Measurements from ENCODE around the gene ANKDD1A. TPM values are rescaled to one million over a fixed set of nuclear protein-coding genes. Genes with fewer than 3 reads are reported as not detected.

ANKDD1A gene
- total and polyA plus RNA-seq, 2 donors (not counting 1 experiment from before 2014, with no cell fraction given) = 8.2 to 13.2 TPM

- Histone ChIP-seq H4K20me1 (ENCODE audit: control insufficient read depth, extremely low read depth, insufficient read depth, low read length) (no peaks in the 10 kb centered on the region), H3K4me3 (replicated peaks in 1 of 4; ENCODE audit: control extremely low read depth in 1 of 4, insufficient read depth in 1 of 4, low read depth in 3 of 4, low read length in 4 of 4) (no peak overlapping the region), H3K9me3 (ENCODE audit: control insufficient read depth, insufficient read depth, low read depth, low read length) (no peaks in the 10 kb centered on the region), H3K36me3 (ENCODE audit: control insufficient read depth, insufficient read depth, low read length) (peaks cover 6% of the 10 kb centered on the region), H3K27ac (ENCODE audit: insufficient read depth, low read length) (no peak overlapping the region), H3K9ac (ENCODE audit: insufficient read depth, low read length) (no peak overlapping the region), H3K4me1 (ENCODE audit: control insufficient read depth, extremely low read depth, insufficient read depth, low read length) (no peaks in the 10 kb centered on the region), H3K79me2 (ENCODE audit: control insufficient read depth, insufficient read depth, low read length) (no peaks in the 10 kb centered on the region), H2AFZ (ENCODE audit: low read length) (no peak overlapping the region), H3K4me2 (ENCODE audit: extremely low read depth, insufficient read depth, low read length) (no peak overlapping the region), H3K27me3 (ENCODE audit: control insufficient read depth, insufficient read depth, low read length) (no peaks in the 10 kb centered on the region)
- no peak for TF ChIP-seq EZH2 (IDR thresholded peaks at IDR 0.05; ENCODE audit: low read length, missing control alignments)
- TF ChIP-seq CTCF (conservative IDR thresholded peaks at IDR 0.05 in 1 of 2, IDR thresholded peaks at IDR 0.05 in 1 of 2; ENCODE audit: low read depth in 1 of 2, low read length in 2 of 2) = no peak
- no peak for DNase-seq (ENCODE audit: low read depth in 2 of 2)
These were observed 47.4 kb downstream of the ANKDD1A start for GRCh38 chr15:64959128-64959527.

GRCh38 chr15:64960153-64960552 is 48.5 kb downstream of the ANKDD1A start:
- DNase-seq (ENCODE audit: low read depth in 2 of 2) = no peak
- Histone ChIP-seq H3K4me3 (replicated peaks in 1 of 4; ENCODE audit: control extremely low read depth in 1 of 4, insufficient read depth in 1 of 4, low read depth in 3 of 4, low read length in 4 of 4) (no peak overlapping the region), H4K20me1 (ENCODE audit: control insufficient read depth, extremely low read depth, insufficient read depth, low read length) (no peaks in the 10 kb centered on the region), H3K4me2 (ENCODE audit: extremely low read depth, insufficient read depth, low read length) (no peak overlapping the region), H2AFZ (ENCODE audit: low read length) (no peak overlapping the region), H3K79me2 (ENCODE audit: control insufficient read depth, insufficient read depth, low read length) (no peaks in the 10 kb centered on the region), H3K9ac (ENCODE audit: insufficient read depth, low read length) (no peak overlapping the region), H3K36me3 (ENCODE audit: control insufficient read depth, insufficient read depth, low read length) (peaks cover 11% of the 10 kb centered on the region), H3K27ac (ENCODE audit: insufficient read depth, low read length) (no peak overlapping the region), H3K27me3 (ENCODE audit: control insufficient read depth, insufficient read depth, low read length) (no peaks in the 10 kb centered on the region), H3K4me1 (ENCODE audit: control insufficient read depth, extremely low read depth, insufficient read depth, low read length) (no peaks in the 10 kb centered on the region), H3K9me3 (ENCODE audit: control insufficient read depth, insufficient read depth, low read depth, low read length) (no peaks in the 10 kb centered on the region)
- TF ChIP-seq CTCF (conservative IDR thresholded peaks at IDR 0.05 in 1 of 2, IDR thresholded peaks at IDR 0.05 in 1 of 2; ENCODE audit: low read depth in 1 of 2, low read length in 2 of 2) = no peak
- no peak for TF ChIP-seq EZH2 (IDR thresholded peaks at IDR 0.05; ENCODE audit: low read length, missing control alignments)

GRCh38 chr15:64961013-64961412 is 49.3 kb downstream of the ANKDD1A start:
- peaks cover 11% of the 10 kb centered on the region for H3K36me3 ChIP-seq (ENCODE audit: control insufficient read depth, insufficient read depth, low read length)
- no peaks in the 10 kb centered on the region for H3K27me3 ChIP-seq (ENCODE audit: control insufficient read depth, insufficient read depth, low read length)
- no peaks in the 10 kb centered on the region for H3K9me3 ChIP-seq (ENCODE audit: control insufficient read depth, insufficient read depth, low read depth, low read length)
- no peaks in the 10 kb centered on the region for H3K79me2 ChIP-seq (ENCODE audit: control insufficient read depth, insufficient read depth, low read length)
- DNase-seq (ENCODE audit: low read depth in 2 of 2) = no peak
- TF ChIP-seq CTCF (conservative IDR thresholded peaks at IDR 0.05 in 1 of 2, IDR thresholded peaks at IDR 0.05 in 1 of 2; ENCODE audit: low read depth in 1 of 2, low read length in 2 of 2) (no peak), EZH2 (IDR thresholded peaks at IDR 0.05; ENCODE audit: low read length, missing control alignments) (no peak)
- no peak overlapping the region for H2AFZ ChIP-seq (ENCODE audit: low read length)
- H4K20me1 ChIP-seq (ENCODE audit: control insufficient read depth, extremely low read depth, insufficient read depth, low read length) = no peaks in the 10 kb centered on the region
- no peak overlapping the region for H3K9ac ChIP-seq (ENCODE audit: insufficient read depth, low read length)
- no peak overlapping the region for H3K27ac ChIP-seq (ENCODE audit: insufficient read depth, low read length)
- H3K4me1 ChIP-seq (ENCODE audit: control insufficient read depth, extremely low read depth, insufficient read depth, low read length) = no peaks in the 10 kb centered on the region
- H3K4me2 ChIP-seq (ENCODE audit: extremely low read depth, insufficient read depth, low read length) = no peak overlapping the region
- H3K4me3 ChIP-seq (replicated peaks in 1 of 4; ENCODE audit: control extremely low read depth in 1 of 4, insufficient read depth in 1 of 4, low read depth in 3 of 4, low read length in 4 of 4) = no peak overlapping the region

All from fibroblast of lung (primary cell).